ENCODE results near the gene GRK1. TPM values are rescaled to one million over a fixed set of nuclear protein-coding genes. Genes with fewer than 3 reads are reported as not detected.

The GRK1 gene
- total RNA-seq, 1 donor from 2014 or later: 0.06 TPM

DNA sequence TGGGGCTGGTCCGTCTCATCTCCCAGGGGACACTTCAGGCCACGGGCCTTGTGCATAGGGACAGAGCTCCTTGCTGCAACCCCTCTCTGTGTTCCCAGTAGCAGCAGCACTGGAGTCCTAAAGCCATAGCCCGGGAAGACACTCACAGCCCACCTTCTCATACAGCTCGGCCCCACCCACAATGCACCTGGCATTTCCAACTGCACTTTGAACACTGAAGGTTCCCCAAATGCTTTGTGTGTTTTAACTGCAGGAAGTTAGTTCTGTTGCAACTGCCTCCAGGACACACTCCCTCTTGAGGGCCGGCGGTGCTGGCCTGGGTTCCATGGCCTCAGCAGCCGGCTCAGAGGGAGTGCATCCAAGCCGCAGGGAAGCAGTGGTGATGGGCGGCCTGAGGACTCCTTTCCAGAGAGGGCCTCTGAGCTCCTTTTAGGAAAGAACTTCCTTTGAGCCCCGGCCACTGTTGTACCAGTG, 69.3 kb downstream of the GRK1 start:
- TF ChIP-seq, protein P1, sequence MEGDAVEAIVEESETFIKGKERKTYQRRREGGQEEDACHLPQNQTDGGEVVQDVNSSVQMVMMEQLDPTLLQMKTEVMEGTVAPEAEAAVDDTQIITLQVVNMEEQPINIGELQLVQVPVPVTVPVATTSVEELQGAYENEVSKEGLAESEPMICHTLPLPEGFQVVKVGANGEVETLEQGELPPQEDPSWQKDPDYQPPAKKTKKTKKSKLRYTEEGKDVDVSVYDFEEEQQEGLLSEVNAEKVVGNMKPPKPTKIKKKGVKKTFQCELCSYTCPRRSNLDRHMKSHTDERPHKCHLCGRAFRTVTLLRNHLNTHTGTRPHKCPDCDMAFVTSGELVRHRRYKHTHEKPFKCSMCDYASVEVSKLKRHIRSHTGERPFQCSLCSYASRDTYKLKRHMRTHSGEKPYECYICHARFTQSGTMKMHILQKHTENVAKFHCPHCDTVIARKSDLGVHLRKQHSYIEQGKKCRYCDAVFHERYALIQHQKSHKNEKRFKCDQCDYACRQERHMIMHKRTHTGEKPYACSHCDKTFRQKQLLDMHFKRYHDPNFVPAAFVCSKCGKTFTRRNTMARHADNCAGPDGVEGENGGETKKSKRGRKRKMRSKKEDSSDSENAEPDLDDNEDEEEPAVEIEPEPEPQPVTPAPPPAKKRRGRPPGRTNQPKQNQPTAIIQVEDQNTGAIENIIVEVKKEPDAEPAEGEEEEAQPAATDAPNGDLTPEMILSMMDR (conservative IDR thresholded peaks at IDR 0.05; ENCODE audit: low read depth, low read length): no peak
- no peak overlapping the region for H3K4me3 ChIP-seq (ENCODE audit: low read depth, low read length)
- no peak for DNase-seq (ENCODE audit: low read depth)

DNA sequence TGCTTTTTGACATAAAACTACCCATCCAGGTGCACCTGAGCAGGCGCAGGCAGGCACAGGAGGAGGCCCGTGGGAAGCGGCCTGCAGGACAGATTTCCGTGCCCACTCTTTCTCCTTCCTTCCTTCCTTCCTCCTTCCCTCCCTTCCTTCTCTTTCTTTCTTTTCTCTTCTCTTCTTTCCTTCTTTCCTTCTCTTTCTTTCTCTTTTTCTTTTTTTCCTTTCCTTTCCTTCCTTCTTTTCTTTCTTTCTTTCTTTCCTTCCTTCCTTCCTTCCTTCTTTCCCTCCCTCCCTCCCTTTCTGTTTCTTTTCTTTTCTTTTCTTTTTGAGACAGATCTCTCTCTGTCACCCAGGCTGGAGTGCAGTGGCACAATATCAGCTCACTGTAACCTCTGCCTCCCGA, 70.8 kb downstream of the GRK1 start:
- DNase-seq (ENCODE audit: low read depth): no peak
- TF ChIP-seq, protein P1 (conservative IDR thresholded peaks at IDR 0.05; ENCODE audit: low read depth, low read length): no peak
- H3K4me3 ChIP-seq (ENCODE audit: low read depth, low read length): no peak overlapping the region

DNA sequence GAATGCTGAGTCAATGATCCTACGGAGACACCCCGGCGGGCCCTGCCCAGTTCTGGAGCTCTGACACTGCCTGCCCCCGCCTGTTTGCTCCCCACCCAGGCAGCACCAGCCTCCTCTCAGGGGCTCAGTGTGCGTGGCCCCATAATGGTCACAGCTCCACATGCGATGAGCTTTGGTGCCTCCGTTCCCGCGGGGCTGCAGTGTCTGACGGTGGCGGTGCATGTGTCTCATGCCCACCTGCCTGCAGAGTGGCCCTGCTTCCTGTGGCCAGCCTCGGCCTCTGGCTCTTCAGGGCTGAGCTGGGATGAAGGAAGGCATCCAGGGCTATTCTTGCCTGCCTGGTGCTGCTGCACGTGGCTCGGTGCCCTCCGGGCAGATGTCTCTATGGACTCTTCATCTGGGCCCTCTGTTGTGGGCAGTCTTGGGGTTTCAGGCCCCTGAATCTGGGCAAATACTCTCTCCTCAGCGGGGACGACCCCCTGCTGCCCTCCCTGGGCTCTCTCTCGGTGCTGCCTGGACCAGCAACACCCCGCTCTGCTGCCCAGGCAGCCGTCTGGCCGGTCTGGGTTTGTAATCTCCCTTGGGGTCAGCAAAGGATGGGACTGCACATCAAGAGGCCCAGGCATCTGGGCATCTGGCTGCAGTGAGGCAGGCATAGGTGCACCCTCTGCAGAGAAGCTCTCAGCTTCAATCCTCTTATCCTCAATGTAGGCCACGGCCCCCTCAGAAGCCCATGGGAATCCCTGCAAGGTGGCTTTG, 72.7 kb downstream of the GRK1 start:
- no peak for DNase-seq (ENCODE audit: low read depth)
- TF ChIP-seq, protein P1 (conservative IDR thresholded peaks at IDR 0.05; ENCODE audit: low read depth, low read length): no peak
- no peak overlapping the region for H3K4me3 ChIP-seq (ENCODE audit: low read depth, low read length)

DNA sequence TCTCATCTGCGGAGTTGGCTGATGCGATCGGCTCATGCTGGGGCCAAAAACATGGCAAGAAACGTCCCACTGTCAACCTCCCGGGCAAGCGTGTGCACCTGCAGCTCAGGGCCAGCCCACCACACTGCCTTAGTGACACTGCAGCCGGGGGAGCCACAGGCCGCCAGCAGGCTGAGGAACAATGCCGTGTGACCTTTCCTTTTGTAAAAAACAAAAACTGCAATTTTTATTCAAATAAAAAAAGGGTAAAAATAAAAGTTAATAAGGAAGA, 73.2 kb downstream of the GRK1 start:
- DNase-seq (ENCODE audit: low read depth): no peak
- H3K4me3 ChIP-seq (ENCODE audit: low read depth, low read length): no peak overlapping the region
- TF ChIP-seq, protein P1 (conservative IDR thresholded peaks at IDR 0.05; ENCODE audit: low read depth, low read length): no peak

DNA sequence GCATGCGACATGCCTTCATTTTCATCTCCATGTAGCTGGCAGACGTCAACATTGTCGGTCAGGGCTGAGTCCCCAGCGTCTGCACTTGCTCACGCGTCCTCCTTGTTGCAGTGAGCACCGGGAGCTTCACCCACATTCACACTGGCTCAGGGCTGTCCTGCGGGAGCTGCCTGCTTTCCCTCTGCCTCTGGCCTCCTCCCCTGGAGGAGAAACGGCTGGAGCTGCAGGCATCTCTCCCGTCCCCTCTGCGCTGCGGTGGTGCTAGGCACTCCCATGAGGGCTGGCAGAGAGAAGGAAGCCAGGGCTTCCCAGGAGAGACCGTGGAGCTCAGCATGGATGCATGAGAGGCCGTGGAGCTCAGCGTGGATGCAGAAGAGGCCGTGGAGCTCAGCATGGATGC, 73.6 kb downstream of the GRK1 start:
- TF ChIP-seq, protein P1 (conservative IDR thresholded peaks at IDR 0.05; ENCODE audit: low read depth, low read length): no peak
- H3K4me3 ChIP-seq (ENCODE audit: low read depth, low read length): no peak overlapping the region

DNA sequence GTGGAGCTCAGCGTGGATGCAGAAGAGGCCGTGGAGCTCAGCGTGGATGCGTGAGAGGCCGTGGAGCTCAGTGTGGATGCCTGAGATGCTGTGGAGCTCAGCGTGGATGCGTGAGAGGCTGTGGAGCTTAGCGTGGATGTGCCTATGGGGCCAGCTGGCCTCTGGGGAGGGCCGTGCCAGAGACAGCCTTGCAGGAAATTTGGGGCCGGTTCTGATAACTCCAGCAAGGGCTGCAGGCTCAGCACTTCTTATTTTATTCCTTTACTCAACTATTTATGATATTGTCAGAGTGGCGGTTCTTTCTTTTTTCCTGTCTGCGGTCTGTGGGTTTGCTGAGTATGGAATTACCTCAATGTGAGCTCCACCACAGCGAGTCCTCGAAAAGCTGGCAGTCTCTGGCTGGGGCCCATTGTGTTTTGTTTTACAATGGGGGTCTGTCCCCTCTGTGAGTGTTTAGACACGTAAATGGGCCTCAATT, 74.2 kb downstream of the GRK1 start:
- no peak overlapping the region for H3K4me3 ChIP-seq (ENCODE audit: low read depth, low read length)
- no peak for DNase-seq (ENCODE audit: low read depth)
- TF ChIP-seq, protein P1 (conservative IDR thresholded peaks at IDR 0.05; ENCODE audit: low read depth, low read length): no peak

More for the DNA sequence above, 73.6 kb downstream of the GRK1 start:
- DNase-seq (ENCODE audit: low read depth): no peak

DNA sequence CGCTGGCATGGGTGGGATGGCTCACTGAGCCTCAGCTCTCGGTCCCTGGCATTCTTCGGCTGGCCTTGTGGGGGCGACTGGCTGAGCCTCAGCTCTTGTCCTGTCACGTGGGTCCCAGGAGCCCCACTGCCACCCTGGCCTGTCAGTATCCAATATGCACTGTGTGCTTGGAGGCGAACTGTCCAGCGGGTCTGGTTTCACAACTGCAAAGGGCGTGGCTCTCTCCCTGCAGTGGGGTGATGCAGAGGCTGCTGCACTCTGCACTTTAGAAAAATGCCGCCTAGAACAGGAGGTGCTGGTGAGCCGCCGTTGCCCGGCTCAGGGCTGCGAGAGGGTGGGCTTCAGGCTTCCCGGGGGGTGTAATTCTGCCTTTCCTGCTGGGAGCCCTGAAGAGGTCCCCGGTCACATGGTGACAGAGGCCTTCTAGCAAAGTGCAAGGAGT, 75.0 kb downstream of the GRK1 start:
- TF ChIP-seq, protein P1 (conservative IDR thresholded peaks at IDR 0.05; ENCODE audit: low read depth, low read length): peak; percentile 35
- H3K4me3 ChIP-seq (ENCODE audit: low read depth, low read length): no peak overlapping the region
- DNase-seq (ENCODE audit: low read depth): no peak
